ENCODE measurements around the gene XIRP1.

Gene XIRP1

GRCh38 chr3:39166134-39166710 is 26.2 kb downstream of the XIRP1 start:
- no peak for DNase-seq

- DNase-seq: no peak
Observed at GRCh38 chr3:39165518-39165917, 26.9 kb downstream of the XIRP1 start.

GRCh38 chr3:39164414-39164813 is 28.0 kb downstream of the XIRP1 start:
- DNase-seq: no peak

- no peak for DNase-seq
Observed at GRCh38 chr3:39158148-39158715, 34.2 kb downstream of the XIRP1 start.

- no peak for DNase-seq
Observed at GRCh38 chr3:39157359-39157758, 35.0 kb downstream of the XIRP1 start.

GRCh38 chr3:39156421-39156820 is 36.0 kb downstream of the XIRP1 start:
- DNase-seq: no peak

GRCh38 chr3:39154280-39155021 is 37.9 kb downstream of the XIRP1 start:
- DNase-seq: no peak

GRCh38 chr3:39153977-39154279 is 38.5 kb downstream of the XIRP1 start:
- DNase-seq: no peak

- DNase-seq: no peak
Observed at GRCh38 chr3:39150803-39151631, 41.4 kb downstream of the XIRP1 start.

- DNase-seq: peak; percentile 59
Observed at GRCh38 chr3:39150148-39150802, 42.1 kb downstream of the XIRP1 start.

- no peak for DNase-seq
Observed at GRCh38 chr3:39149498-39150147, 42.8 kb downstream of the XIRP1 start.

GRCh38 chr3:39149059-39149455 is 43.3 kb downstream of the XIRP1 start:
- no peak for DNase-seq

GRCh38 chr3:39148435-39149058 is 43.8 kb downstream of the XIRP1 start:
- DNase-seq: peak; percentile 70

- DNase-seq: no peak
Observed at GRCh38 chr3:39147711-39148434, 44.5 kb downstream of the XIRP1 start.

GRCh38 chr3:39146611-39147591 is 45.5 kb downstream of the XIRP1 start:
- DNase-seq: no peak

GRCh38 chr3:39146083-39146501 is 46.3 kb downstream of the XIRP1 start:
- no peak for DNase-seq

- no peak for DNase-seq
Observed at GRCh38 chr3:39144748-39145380, 47.5 kb downstream of the XIRP1 start.

GRCh38 chr3:39144095-39144747 is 48.2 kb downstream of the XIRP1 start:
- DNase-seq: no peak

All from NCI-H524 treated with DMSO at 0.1 percent for 48 hours (cell line).